22Rv1 (cell line): ENCODE data around the gene ADAM12.

ENCODE experiments used
- CTCF ChIP-seq: fragments of 450-650 bp; IDR thresholded peaks from 2 replicates; pipeline ENCODE4 v1.5.1; 2017; ENCODE audit warnings: mild to moderate bottlenecking
- ZFX ChIP-seq: fragments of 450-650 bp; IDR thresholded peaks from 2 replicates; pipeline ENCODE4 v1.6.1; 2017; ENCODE audit warnings: antibody characterized with exemption, borderline replicate concordance

GRCh38 chr10:126114884-126115555, 273.3 kb downstream of the ADAM12 start:
- no peak for TF ChIP-seq CTCF
- TF ChIP-seq ZFX = no peak
